Stimulated activated CD8-positive, alpha-beta memory T cell treated with anti-CD3 and anti-CD28 coated beads, Interleukin-7, amount 100 ng/mL, for 24 hours (primary cell): ENCODE data around the gene ALCAM.
"Not testable (repeated sequence)": the region's sequence is repeated elsewhere in the genome, so short reads cannot be mapped to it uniquely, and the experiment has no call there.

Source experiments
- DNase-seq: peaks from one replicate; pipeline ENCODE4 v3.0.0-alpha.2; 2020; ENCODE audit warnings: low read depth

The ALCAM gene

GRCh38 chr3:105388176-105388575 lies 21.5 kb downstream of the ALCAM start:
- no peak for DNase-seq

- DNase-seq, result not testable (repeated sequence)
Observed at GRCh38 chr3:105389759-105390158, 23.1 kb downstream of the ALCAM start.

GRCh38 chr3:105392598-105392997 lies 25.9 kb downstream of the ALCAM start:
- DNase-seq, result not testable (repeated sequence)

GRCh38 chr3:105394177-105394576 lies 27.5 kb downstream of the ALCAM start:
- DNase-seq, result no peak

- DNase-seq, result no peak
Observed at GRCh38 chr3:105397974-105398373, 31.3 kb downstream of the ALCAM start.

GRCh38 chr3:105398437-105398836 lies 31.7 kb downstream of the ALCAM start:
- no peak for DNase-seq

GRCh38 chr3:105399062-105399461 lies 32.4 kb downstream of the ALCAM start:
- DNase-seq, result no peak

- no peak for DNase-seq
Observed at GRCh38 chr3:105399611-105400010, 32.9 kb downstream of the ALCAM start.

GRCh38 chr3:105401254-105401653 lies 34.5 kb downstream of the ALCAM start:
- no peak for DNase-seq

- DNase-seq, result no peak
Observed at GRCh38 chr3:105401691-105402149, 35.0 kb downstream of the ALCAM start.

GRCh38 chr3:105402287-105402801 lies 35.6 kb downstream of the ALCAM start:
- no peak for DNase-seq

GRCh38 chr3:105403034-105403433 lies 36.3 kb downstream of the ALCAM start:
- DNase-seq, result not testable (repeated sequence)

GRCh38 chr3:105406268-105406667 lies 39.6 kb downstream of the ALCAM start:
- no peak for DNase-seq

GRCh38 chr3:105409364-105409763 lies 42.7 kb downstream of the ALCAM start:
- no peak for DNase-seq

- DNase-seq, result no peak
Observed at GRCh38 chr3:105413343-105413887, 46.7 kb downstream of the ALCAM start.

GRCh38 chr3:105414841-105415240 lies 48.1 kb downstream of the ALCAM start:
- DNase-seq, result no peak

- no peak for DNase-seq
Observed at GRCh38 chr3:105415951-105416350, 49.2 kb downstream of the ALCAM start.

GRCh38 chr3:105417525-105418289 lies 51.0 kb downstream of the ALCAM start:
- DNase-seq, result no peak

- DNase-seq, result no peak
Observed at GRCh38 chr3:105422645-105423044, 55.9 kb downstream of the ALCAM start.

GRCh38 chr3:105423397-105423796 lies 56.7 kb downstream of the ALCAM start:
- no peak for DNase-seq

GRCh38 chr3:105424412-105425152 lies 57.9 kb downstream of the ALCAM start:
- no peak for DNase-seq

GRCh38 chr3:105425153-105425502 lies 58.4 kb downstream of the ALCAM start:
- no peak for DNase-seq

- no peak for DNase-seq
Observed at GRCh38 chr3:105427332-105427731, 60.6 kb downstream of the ALCAM start.
